ENCODE measurements around the gene ITPR3. TPM values are rescaled to one million over a fixed set of nuclear protein-coding genes. Genes with fewer than 3 reads are reported as not detected.

The ITPR3 gene
- total and polyA plus RNA-seq, 7 donors = 7.7 to 75.3 (median 10.2) TPM

GRCh38 chr6:33677689-33678088, 56.6 kb downstream of the ITPR3 start:
- WGBS, 2 donors = 94 to 98% methylated on average over 2 of the region's 2 CpGs
- Histone ChIP-seq H3K9me3 (no peaks in the 10 kb centered on the region), H3K27me3 (peaks cover 0 to 2% (median 0%) of the 10 kb centered on the region in 3 donors), H3K36me3 (peaks cover 0 to 8% (median 0%) of the 10 kb centered on the region in 4 donors), H3K4me1 (peaks cover 0 to 5% (median 0%) of the 10 kb centered on the region in 4 donors), H3K27ac (no peak overlapping the region), H3K4me3 (no peak overlapping the region)
- intact Hi-C loops (cut with DNase I) = no loop called here
- DNase-seq = no peak
- no peak for TF ChIP-seq CTCF (IDR thresholded peaks at IDR 0.05)
- no peak for TF ChIP-seq POLR2AphosphoS5 (IDR thresholded peaks at IDR 0.05)
- no peak for TF ChIP-seq POLR2A (IDR thresholded peaks at IDR 0.05)
- no peak for TF ChIP-seq EP300 (IDR thresholded peaks at IDR 0.05)

GRCh38 chr6:33678233-33678931, 57.3 kb downstream of the ITPR3 start:
- DNase-seq = no peak
- intact Hi-C loops (cut with DNase I) = no loop called here
- 89 to 92% methylated on average over 24 of the region's 24 CpGs for WGBS, 2 donors
- no peak overlapping the region for H3K27ac ChIP-seq
- no peaks in the 10 kb centered on the region for H3K4me1 ChIP-seq
- peaks cover 0 to 8% (median 0%) of the 10 kb centered on the region in 4 donors for H3K36me3 ChIP-seq
- peaks cover 0 to 2% (median 0%) of the 10 kb centered on the region in 3 donors for H3K27me3 ChIP-seq
- H3K4me3 ChIP-seq = no peak overlapping the region
- TF ChIP-seq POLR2A (IDR thresholded peaks at IDR 0.05) = no peak
- TF ChIP-seq EP300 (IDR thresholded peaks at IDR 0.05) = no peak
- no peak for TF ChIP-seq CTCF (IDR thresholded peaks at IDR 0.05)
- TF ChIP-seq POLR2AphosphoS5 (IDR thresholded peaks at IDR 0.05) = no peak
- no peaks in the 10 kb centered on the region for H3K9me3 ChIP-seq

GRCh38 chr6:33678932-33679490, 57.9 kb downstream of the ITPR3 start:
- 76 to 89% methylated on average over 12 of the region's 12 CpGs for WGBS, 2 donors
- peaks cover 0 to 2% (median 0%) of the 10 kb centered on the region in 3 donors for H3K27me3 ChIP-seq
- no peaks in the 10 kb centered on the region for H3K4me1 ChIP-seq
- no peak overlapping the region for H3K27ac ChIP-seq
- no peak overlapping the region for H3K4me3 ChIP-seq
- DNase-seq = no peak
- H3K9me3 ChIP-seq = no peaks in the 10 kb centered on the region
- H3K36me3 ChIP-seq = peaks cover 0 to 8% (median 0%) of the 10 kb centered on the region in 4 donors
- TF ChIP-seq POLR2AphosphoS5 (IDR thresholded peaks at IDR 0.05) (no peak), POLR2A (IDR thresholded peaks at IDR 0.05) (no peak), CTCF (IDR thresholded peaks at IDR 0.05) (no peak), EP300 (IDR thresholded peaks at IDR 0.05) (no peak)
- intact Hi-C loops (cut with DNase I) = no loop called here

- TF ChIP-seq POLR2AphosphoS5 (IDR thresholded peaks at IDR 0.05) = no peak
- TF ChIP-seq EP300 (IDR thresholded peaks at IDR 0.05) = no peak
- no peak for TF ChIP-seq CTCF (IDR thresholded peaks at IDR 0.05)
- no peak for TF ChIP-seq POLR2A (IDR thresholded peaks at IDR 0.05)
- Histone ChIP-seq H3K9me3 (no peaks in the 10 kb centered on the region), H3K27me3 (peaks cover 0 to 2% (median 0%) of the 10 kb centered on the region in 3 donors), H3K4me3 (no peak overlapping the region), H3K4me1 (no peaks in the 10 kb centered on the region), H3K27ac (no peak overlapping the region), H3K36me3 (peaks cover 0 to 8% (median 0%) of the 10 kb centered on the region in 4 donors)
- no peak for DNase-seq
- WGBS, 2 donors = 91 to 92% methylated on average over 20 of the region's 20 CpGs
- intact Hi-C loops (cut with DNase I) = no loop called here
Measured at GRCh38 chr6:33679761-33680160, 58.6 kb downstream of the ITPR3 start.

Measured in sigmoid colon (tissue), 7 donors.